WI38 (cell line): Measurements from ENCODE around the gene DIAPH3.

ENCODE experiments used
- H3K4me3 ChIP-seq: 2 replicates; pipeline ENCODE4 v1.5.1; 2011; ENCODE audit warnings: low read depth, mild to moderate bottlenecking, control low read depth, low read length
- TF ChIP-seq, protein P1 (sequence below): IDR thresholded peaks from 2 replicates; pipeline ENCODE4 v1.5.1; 2012; ENCODE audit warnings: low read depth, mild to moderate bottlenecking, control low read depth, low read length

The DIAPH3 gene

DNA sequence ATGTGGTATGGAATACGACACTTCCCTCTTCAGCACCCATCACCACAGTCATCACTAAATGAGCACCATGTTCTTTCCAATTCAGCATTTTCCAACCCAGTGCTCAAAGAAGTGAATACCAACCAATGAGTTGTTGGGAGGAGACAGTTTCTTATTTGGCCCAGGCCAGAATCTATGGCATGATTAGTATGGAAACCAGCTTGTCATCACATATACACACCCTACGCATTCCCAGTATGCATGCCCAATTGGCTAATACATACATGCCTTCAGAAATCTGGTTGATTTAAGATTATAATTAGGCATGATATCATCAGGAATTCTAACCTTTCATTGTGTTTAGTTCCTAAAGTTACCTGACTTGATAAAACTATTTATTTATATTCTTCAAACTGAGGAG, 430.0 kb downstream of the DIAPH3 start:
- no peak overlapping the region for H3K4me3 ChIP-seq
- TF ChIP-seq, protein P1, sequence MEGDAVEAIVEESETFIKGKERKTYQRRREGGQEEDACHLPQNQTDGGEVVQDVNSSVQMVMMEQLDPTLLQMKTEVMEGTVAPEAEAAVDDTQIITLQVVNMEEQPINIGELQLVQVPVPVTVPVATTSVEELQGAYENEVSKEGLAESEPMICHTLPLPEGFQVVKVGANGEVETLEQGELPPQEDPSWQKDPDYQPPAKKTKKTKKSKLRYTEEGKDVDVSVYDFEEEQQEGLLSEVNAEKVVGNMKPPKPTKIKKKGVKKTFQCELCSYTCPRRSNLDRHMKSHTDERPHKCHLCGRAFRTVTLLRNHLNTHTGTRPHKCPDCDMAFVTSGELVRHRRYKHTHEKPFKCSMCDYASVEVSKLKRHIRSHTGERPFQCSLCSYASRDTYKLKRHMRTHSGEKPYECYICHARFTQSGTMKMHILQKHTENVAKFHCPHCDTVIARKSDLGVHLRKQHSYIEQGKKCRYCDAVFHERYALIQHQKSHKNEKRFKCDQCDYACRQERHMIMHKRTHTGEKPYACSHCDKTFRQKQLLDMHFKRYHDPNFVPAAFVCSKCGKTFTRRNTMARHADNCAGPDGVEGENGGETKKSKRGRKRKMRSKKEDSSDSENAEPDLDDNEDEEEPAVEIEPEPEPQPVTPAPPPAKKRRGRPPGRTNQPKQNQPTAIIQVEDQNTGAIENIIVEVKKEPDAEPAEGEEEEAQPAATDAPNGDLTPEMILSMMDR: no peak

DNA sequence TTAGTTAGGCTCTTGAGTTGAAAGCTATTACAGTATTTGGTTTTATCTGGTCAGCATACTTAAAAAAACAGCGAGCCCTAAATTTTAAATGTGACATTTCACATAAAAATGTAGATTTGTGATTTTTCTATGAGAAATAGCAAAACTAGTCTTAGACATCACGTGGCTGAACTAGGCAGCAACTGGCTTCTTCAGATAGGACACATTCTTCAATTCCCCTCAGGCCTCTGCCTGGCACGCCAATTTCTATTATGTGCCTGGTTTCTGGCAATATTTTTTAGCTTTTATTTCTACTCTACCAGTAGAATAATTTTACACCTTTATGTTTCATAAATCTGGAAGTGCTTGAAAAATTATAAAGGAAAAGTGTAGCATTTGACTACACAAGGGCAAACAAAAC, 433.7 kb downstream of the DIAPH3 start:
- no peak overlapping the region for H3K4me3 ChIP-seq
- TF ChIP-seq, protein P1: no peak

DNA sequence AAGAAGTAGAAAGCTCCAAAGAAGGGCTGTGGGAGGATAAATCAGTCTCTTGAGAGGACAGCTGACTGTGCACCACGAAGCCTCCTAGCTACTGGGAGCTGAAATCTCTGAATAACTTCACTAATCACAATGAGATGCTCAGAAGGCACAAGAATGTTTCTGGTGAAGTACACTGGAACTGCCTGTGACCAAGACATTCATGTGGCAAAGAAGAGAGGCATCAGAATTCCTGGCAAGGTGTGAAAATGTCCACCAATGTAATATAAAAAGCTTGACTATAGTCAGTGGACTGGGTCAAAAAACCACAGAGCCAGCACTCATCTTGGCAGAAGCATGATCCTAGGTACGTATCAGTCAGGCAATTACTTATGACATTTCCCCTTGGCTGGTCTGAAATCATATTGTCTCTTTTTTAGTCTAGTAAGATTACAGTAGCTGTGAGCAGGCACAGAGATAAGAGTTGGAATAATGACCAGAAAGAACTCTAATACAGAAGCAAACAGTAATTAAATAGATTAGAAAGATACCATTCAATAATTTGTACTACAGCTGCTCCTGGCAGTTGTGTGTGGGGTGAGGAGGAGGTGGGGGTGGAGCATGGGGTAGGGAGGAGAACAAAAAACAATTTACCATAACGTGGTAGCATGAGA, 434.7 kb downstream of the DIAPH3 start:
- H3K4me3 ChIP-seq: no peak overlapping the region
- TF ChIP-seq, protein P1: no peak

DNA sequence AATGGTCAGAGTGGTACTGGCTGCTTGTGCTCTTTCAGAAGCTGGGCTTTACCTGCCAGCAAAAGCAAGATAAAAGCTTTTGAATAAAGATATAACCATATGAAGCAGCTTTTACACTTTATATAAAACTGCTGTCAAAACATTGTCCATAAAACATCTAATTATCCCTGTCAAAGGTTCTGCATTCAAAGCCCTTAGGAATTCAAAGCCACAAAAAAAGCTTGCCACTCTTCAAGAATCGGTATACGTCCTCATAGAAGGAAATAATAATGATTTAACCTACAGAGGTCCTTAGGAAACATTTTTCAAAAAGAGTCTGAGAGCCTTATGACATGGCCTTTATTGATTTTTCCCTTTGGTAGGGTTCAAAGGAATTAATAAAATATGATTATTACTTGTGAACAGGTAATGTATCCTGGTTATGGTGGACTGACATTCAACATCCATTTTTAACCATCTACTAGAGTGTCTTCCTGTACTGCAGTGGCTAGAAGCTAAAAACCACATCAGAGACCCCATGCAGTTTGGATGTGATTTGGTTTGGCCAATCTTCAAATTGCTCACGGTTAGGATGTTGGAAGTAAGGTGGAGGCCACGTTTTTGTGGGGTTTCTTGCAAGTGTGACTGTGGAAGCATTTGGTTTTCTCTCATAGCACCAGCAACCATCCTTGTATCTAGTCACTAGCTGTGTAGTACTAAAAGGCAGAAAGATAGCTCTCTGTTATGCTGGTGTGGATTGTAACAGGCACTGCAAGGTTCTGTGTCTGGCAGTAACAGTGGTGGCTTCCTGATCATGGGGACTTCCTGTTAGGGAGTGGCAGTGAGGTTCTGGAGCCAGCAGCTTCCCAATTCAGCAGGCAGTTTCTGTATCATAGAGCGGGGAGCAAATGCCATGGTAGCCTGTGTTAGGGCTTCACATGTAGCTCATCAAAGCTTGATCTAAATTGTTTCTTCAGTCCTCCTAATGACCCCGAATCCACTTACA, 441.5 kb downstream of the DIAPH3 start:
- H3K4me3 ChIP-seq: no peak overlapping the region
- TF ChIP-seq, protein P1: no peak

DNA sequence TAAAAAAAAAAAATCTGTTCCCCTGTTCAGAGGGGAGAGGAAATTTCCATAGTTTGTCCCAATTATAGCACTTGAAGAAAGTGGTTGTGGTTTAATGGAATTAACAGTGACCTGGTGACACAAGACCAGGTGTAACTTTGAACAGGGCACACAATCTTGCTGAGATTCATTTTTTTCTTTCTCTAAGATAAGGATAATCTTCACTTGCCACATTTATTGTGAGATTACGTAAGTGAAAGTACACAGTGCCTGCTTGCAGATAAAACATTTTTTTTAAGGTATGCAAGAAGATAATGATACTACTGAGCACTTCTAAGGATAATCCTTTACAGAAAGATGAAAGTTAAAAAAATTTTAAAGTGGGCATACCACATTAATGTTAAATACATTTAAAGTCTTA, 448.1 kb downstream of the DIAPH3 start:
- no peak overlapping the region for H3K4me3 ChIP-seq
- TF ChIP-seq, protein P1: no peak

DNA sequence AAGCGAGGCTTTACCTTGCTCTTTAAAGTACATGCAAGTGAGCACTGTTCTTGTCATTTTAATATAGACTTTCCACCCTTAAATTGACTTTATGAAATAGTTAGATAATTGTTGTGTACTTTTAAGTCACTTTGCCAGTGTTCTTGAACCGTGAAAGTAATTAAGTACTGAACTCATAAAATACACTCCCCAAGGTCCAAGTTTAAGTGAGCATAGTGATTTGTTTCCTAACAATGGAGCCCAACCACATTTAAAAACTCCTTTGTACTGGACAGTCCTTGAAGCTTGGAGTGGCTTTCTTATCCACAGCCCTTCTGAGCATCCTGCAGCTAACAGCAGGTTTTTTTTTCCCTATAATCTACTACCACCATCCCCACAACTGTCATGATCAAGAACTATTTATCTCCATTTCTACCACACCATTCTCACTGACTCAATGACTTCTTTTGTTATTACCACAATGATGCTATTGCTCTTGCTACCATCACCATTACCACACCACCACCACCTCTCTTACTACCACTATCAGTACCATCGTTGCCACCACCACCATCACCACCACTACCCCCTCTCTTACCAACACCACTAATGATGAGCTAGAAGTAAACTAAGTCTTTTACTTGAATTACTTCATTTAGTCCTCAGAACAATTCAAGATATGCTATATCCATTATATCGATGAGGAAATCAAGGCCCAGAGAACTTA, 452.6 kb downstream of the DIAPH3 start:
- TF ChIP-seq, protein P1: no peak
- H3K4me3 ChIP-seq: no peak overlapping the region
